GM21786 (cell line): ENCODE results near the gene COL4A1.

ENCODE experiments used
- ATAC-seq: cut with Tn5 transposase; IDR thresholded peaks from one replicate; pipeline ENCODE4 v1.9.1; 2021; ENCODE audit not compliant: unreplicated experiment

COL4A1 gene

GRCh38 chr13:110240352-110240751, 66.6 kb downstream of the COL4A1 start:
- no peak for ATAC-seq

DNA sequence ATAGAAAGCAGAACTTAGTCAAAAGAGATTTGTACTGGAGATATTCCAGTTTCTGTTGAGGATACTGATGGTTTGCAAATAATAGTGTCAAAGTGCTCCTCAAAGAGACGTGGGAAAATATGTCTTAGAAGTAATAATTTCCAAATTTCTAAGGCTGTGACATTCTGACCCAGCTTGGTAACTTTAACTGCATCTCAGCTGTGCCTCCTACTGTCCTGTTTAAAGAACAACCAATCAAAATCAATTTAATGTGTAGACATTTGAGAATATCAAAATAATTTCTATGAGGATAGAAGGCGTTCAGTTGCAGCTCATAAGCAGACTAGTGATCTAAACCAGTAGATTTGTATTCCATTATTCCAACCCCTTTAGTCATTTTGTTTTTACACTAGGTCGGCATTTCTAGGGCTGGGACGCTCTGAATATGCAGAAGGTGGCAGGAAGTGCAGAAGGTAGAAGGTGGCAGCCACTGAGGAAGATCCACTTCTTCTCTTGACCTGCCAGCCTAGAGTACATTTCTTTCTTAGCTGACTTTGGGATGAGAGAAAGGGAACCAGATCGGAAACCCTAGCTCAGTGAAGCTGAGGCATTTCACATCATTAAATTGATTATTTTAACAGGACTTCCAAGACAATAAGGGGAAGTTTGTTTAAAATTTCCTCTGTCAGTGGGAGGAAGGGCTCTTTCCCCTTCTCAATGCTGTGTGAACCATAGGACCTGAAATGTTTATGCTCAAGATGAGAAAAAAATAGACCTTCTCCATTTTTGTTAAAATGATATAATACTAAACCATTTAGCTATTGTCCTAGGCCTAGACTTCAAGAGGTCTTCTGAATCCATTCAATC, 67.5 kb downstream of the COL4A1 start:
- ATAC-seq = no peak

DNA sequence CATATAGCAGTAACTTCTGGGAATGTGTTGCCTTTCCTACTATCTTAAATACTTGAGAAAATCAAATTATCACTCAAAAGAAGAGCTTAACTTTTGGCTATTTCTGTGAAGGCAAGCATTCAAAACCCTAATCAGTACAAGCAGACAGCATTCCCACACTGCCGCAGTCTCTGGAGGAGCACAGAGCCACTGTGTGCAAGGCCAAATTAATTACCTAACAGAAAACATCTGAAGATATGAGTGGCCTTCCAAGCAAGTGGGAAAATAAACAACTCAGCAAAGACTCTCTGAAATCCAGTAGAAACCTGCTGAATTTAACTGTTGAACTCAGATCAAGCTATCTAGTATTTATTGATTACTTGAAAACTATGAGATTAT, 68.2 kb downstream of the COL4A1 start:
- no peak for ATAC-seq

DNA sequence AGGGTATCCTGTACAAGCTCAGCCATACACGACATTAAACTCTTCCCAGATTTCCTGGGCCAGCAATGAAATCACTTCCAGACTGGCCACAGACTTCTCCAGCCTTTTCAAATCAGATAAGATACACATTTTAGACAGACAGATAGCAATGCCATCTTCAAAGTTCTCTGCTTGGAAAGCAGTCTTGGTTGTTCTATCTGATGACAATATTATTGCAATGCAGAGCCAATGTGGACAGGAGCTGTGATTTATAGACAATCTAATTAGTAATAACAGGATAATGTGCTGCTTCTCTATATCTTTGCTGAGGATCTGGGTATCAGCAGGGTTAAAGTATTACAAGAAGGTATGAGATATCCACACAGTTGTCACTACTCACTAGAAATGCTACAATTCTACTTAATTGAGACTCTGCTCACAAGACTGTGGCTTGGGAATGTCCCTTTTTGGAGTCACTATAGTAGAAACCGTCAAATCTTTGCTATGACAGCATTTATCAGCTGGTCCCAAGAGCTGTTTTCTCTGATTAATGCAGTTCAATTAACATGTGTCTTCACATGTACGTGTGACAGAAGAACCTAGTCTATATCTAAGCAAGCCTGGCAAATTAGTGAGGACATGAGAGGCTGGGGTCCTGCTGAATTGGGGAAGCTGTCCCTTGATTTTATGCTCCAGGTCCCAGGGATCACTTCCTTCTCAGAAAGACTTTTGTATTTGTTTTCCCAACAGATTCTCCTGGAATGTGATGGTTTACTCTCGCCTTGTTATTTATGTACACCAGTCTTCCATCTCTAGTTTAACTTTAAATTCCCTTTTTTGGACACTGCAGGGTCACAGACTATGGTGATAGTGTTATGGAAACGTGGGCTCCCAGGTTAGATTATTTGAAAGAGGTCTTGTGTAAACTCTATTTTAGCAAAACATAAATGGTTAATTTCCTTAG, 68.8 kb downstream of the COL4A1 start:
- ATAC-seq = no peak

- ATAC-seq = no peak
These were observed 70.1 kb downstream of the COL4A1 start for GRCh38 chr13:110236831-110237261.

DNA sequence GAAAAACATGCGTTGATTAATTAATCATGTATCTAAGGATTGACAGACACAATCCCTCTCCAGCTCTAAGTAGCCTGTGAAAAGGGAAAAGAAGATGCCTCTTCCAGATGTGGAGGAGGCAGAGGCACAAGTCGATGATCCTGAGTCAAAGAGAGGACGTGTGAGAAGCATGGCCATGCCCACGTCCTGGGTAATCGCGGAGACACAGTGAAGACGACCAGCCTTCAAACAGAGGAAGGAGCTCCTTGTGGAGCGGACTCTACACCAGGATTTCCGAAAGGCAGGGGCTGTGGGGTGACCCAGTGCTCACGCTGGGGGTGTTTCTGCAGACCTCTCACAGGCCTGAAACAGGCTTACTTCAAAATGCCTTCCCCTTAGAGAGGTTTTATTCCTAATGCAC, 70.5 kb downstream of the COL4A1 start:
- ATAC-seq = no peak

GRCh38 chr13:110234532-110234931, 72.4 kb downstream of the COL4A1 start:
- no peak for ATAC-seq

- ATAC-seq = no peak
These were observed 73.0 kb downstream of the COL4A1 start for GRCh38 chr13:110233951-110234280.

- no peak for ATAC-seq
These were observed 73.6 kb downstream of the COL4A1 start for GRCh38 chr13:110233181-110233950.

- no peak for ATAC-seq
These were observed 74.2 kb downstream of the COL4A1 start for GRCh38 chr13:110232756-110233155.

- ATAC-seq = no peak
These were observed 74.8 kb downstream of the COL4A1 start for GRCh38 chr13:110232142-110232541.

- no peak for ATAC-seq
These were observed 75.5 kb downstream of the COL4A1 start for GRCh38 chr13:110231348-110232047.

- no peak for ATAC-seq
These were observed 76.2 kb downstream of the COL4A1 start for GRCh38 chr13:110230661-110231347.

DNA sequence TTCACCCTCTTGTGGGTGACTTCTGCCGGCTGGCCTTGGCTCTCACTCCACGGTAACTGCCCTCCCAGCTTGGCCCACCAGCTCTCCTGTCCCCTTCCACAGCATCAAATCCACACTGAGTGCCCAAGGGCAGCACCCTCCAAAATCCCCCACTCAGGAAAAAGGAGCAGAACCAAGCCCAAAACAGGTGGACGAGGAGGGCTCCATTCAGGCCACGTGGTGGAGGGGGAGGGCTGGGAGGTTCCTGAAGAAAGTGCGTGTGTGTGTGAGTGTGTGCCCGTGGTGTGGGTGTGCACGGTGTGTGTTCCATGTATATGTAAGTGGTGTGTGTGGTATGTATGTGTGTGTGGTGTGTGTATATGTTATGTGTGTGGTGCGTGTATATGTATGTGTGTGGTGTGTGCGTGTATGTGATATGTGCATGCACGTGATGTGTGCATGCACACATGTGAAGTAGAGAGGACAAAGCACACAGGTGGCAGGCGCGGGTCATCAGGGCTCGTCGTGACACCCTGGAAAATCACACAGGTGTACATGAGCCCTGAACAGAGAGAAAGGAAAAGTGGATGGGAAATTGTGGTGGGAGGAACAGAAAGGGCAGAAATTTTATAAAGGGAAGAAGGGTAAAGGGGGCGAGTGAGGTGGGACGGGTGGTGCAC, 76.9 kb downstream of the COL4A1 start:
- ATAC-seq = no peak

- ATAC-seq = no peak
These were observed 77.7 kb downstream of the COL4A1 start for GRCh38 chr13:110228936-110229904.

DNA sequence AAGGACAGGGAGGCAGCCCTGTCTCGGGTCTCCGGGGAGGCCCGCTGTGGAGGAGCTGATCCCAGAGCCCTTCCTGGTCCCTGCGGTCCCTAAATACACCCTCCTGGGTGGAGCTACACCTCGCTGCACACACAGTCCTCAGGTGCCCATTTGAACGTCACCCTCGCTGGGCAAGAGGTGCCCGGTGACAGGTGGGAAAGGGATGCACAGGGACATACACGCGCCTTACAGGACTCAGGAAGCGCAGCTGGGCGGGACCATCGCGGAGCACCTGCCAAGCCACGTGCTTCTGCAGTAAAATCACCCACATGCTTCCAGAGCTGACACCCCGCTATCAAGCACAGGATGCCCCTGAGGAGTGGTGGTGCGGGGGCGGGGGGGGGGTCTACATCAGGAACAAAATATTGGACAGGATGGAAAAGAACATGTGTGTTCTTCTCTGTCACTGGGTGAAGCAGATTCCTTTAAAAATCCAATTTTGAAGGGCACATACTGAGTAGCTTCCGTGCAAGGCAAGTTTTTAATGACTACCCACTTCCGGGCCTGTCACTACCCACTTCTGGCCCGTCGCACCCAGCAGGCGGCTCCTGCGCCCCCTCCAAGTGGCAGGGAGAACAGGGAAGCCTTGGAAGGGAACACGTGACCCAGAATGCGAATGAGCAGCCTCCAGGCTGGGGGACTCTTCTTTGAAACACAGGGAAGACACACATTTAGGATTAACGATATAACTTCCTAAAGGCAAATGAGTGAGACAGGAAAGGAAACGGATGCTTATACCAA, 78.9 kb downstream of the COL4A1 start:
- no peak for ATAC-seq

DNA sequence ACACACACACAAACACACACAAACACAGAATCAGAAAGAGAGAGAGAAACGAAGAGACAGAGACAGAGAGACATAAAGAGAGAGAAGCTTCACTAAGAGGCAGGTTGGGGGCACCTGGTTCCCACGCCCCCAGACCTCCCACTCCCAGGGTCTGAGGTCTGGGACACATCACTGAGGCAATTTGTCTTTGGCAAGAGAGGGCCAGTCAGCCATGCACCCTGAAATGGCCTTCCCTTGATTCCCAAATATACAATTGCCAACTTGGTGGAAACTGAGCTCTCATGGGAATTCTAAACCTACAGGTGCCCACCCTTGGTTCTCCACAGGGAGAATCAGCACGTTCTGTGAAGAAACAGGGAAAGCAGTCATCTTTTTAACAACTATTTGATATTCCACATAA, 79.5 kb downstream of the COL4A1 start:
- no peak for ATAC-seq
